Measurements from ENCODE around the gene GPC6. TPM values are rescaled to one million over a fixed set of nuclear protein-coding genes. Genes with fewer than 3 reads are reported as not detected.

The GPC6 gene
- total RNA-seq, 1 experiment from 2014 or later: 0.22 TPM

GRCh38 chr13:93753639-93754038, 527.0 kb downstream of the GPC6 start:
- no peaks in the 10 kb centered on the region for H3K9me2 ChIP-seq (ENCODE audit: insufficient read depth)
- H3K27me3 ChIP-seq (ENCODE audit: insufficient read depth, low read length): no peaks in the 10 kb centered on the region
- no peak overlapping the region for H3K9ac ChIP-seq (ENCODE audit: low read length)
- ChIA-PET RAD21 (ENCODE audit: low non-redundant PET in 1 of 2, low total read pairs in 2 of 2, uncharacterized antibody in 2 of 2, unreplicated experiment in 2 of 2) (no interaction called here), POLR2A (no interaction called here), CTCF (no interaction called here)
- H3K4me2 ChIP-seq (ENCODE audit: low read length): no peak overlapping the region
- H2AFZ ChIP-seq (ENCODE audit: low read depth, low read length, poor library complexity, severe bottlenecking): no peak overlapping the region
- BruUV-seq (replicated peaks): no TSS peak
- H3K36me3 ChIP-seq (ENCODE audit: control insufficient read depth in 1 of 2, insufficient read depth in 2 of 2, low read length in 2 of 2): no peaks in the 10 kb centered on the region
- intact Hi-C loops (cut with micrococcal nuclease): no loop called here
- H3K27ac ChIP-seq (ENCODE audit: low read depth, low read length): no peak overlapping the region
- DNase-seq (ENCODE audit: low read depth, low spot score) (no peak), ATAC-seq (no peak)
- H3K4me3 ChIP-seq (replicated peaks in 1 of 2; ENCODE audit: low read depth in 1 of 2, low read length in 2 of 2): no peak overlapping the region
- no peaks in the 10 kb centered on the region for H4K20me1 ChIP-seq (ENCODE audit: insufficient read depth)
- H3K79me2 ChIP-seq (ENCODE audit: insufficient read depth, low read length): no peaks in the 10 kb centered on the region
- peaks cover 18 to 29% of the 10 kb centered on the region in 2 experiments; a peak in 2 of 4 replicates for H3K9me3 ChIP-seq (ENCODE audit: control insufficient read depth in 1 of 2, insufficient read depth in 1 of 2, low read depth in 1 of 2, low read length in 2 of 2)
- no peaks in the 10 kb centered on the region for H3K4me1 ChIP-seq (ENCODE audit: control insufficient read depth in 1 of 2, insufficient read depth in 2 of 2, low read length in 2 of 2)
- no peak for TF ChIP-seq EZH2phosphoT487 (IDR thresholded peaks at IDR 0.05; ENCODE audit: borderline replicate concordance)
- no peak for TF ChIP-seq CBX3 (IDR thresholded peaks at IDR 0.05; ENCODE audit: low read depth)
- no peak for TF ChIP-seq ZBTB33 (IDR thresholded peaks at IDR 0.05; ENCODE audit: extremely low read depth, insufficient replicate concordance, low read length)
- TF ChIP-seq SRF (IDR thresholded peaks at IDR 0.05; ENCODE audit: low read depth): no peak
- TF ChIP-seq ATF3 (IDR thresholded peaks at IDR 0.05): no peak
- TF ChIP-seq RAD21 (IDR thresholded peaks at IDR 0.05; ENCODE audit: low read depth): no peak
- TF ChIP-seq ZFX (IDR thresholded peaks at IDR 0.05): no peak
- no peak for TF ChIP-seq POLR2AphosphoS5 (IDR thresholded peaks at IDR 0.05; ENCODE audit: low read depth, low read length)
- no peak for TF ChIP-seq TCF7L2 (IDR thresholded peaks at IDR 0.05; ENCODE audit: borderline replicate concordance, extremely low read depth, insufficient read depth, insufficient read length)
- no peak for TF ChIP-seq YY1 (IDR thresholded peaks at IDR 0.05; ENCODE audit: extremely low read depth, insufficient replicate concordance, low read depth, low read length)
- TF ChIP-seq CTCF (IDR thresholded peaks at IDR 0.05 in 2 of 3, conservative IDR thresholded peaks at IDR 0.05 in 1 of 3; ENCODE audit: borderline replicate concordance in 1 of 3, insufficient read depth in 1 of 3, low read depth in 2 of 3, low read length in 2 of 3): no peak
- TF ChIP-seq EGR1 (IDR thresholded peaks at IDR 0.05; ENCODE audit: low read depth): no peak
- no peak for TF ChIP-seq MAX (IDR thresholded peaks at IDR 0.05)
- no peak for TF ChIP-seq FOSL1 (IDR thresholded peaks at IDR 0.05; ENCODE audit: low read depth)
- no peak for TF ChIP-seq JUND (IDR thresholded peaks at IDR 0.05)
- TF ChIP-seq SP1 (IDR thresholded peaks at IDR 0.05; ENCODE audit: low read depth): no peak
